GM12878 (cell line): Measurements from ENCODE around the gene TBC1D23. TPM values are rescaled to one million over a fixed set of nuclear protein-coding genes. Genes with fewer than 3 reads are reported as not detected.

ENCODE experiments used
- CEBPZ ChIP-seq: fragments of 150-350 bp; IDR thresholded peaks from 2 replicates; pipeline ENCODE4 v1.6.1; 2016; ENCODE audit warnings: low read depth, low read length
- EED ChIP-seq: sonication (generic); IDR thresholded peaks from 2 replicates; pipeline ENCODE4 v1.6.1; 2016; ENCODE audit warnings: antibody characterized with exemption, low read depth
- ETV6 ChIP-seq, 2 experiments: fragments of 450-650 bp in 1 of 2; IDR thresholded peaks in 1 of 2; conservative IDR thresholded peaks in 1 of 2; 2 replicates each; pipeline ENCODE4 v1.6.1; 2014; ENCODE audit warnings: antibody characterized with exemption in 1 of 2, borderline replicate concordance in 1 of 2, low read depth in 1 of 2, mild to moderate bottlenecking in 1 of 2, moderate library complexity in 1 of 2
- HCFC1 ChIP-seq: fragments of 150-350 bp; IDR thresholded peaks from 2 replicates; pipeline ENCODE4 v1.6.1; 2014; ENCODE audit warnings: low read length
- IRF5 ChIP-seq: fragments of 450-650 bp; IDR thresholded peaks from 2 replicates; pipeline ENCODE4 v1.6.1; 2017; ENCODE audit warnings: borderline replicate concordance
- MAX ChIP-seq: IDR thresholded peaks from 2 replicates; pipeline ENCODE4 v1.6.1; 2012; ENCODE audit warnings: low read depth, low read length, improper control_type of control experiment
- NFXL1 ChIP-seq: fragments of 450-650 bp; IDR thresholded peaks from 2 replicates; pipeline ENCODE4 v1.6.1; 2017; ENCODE audit warnings: antibody characterized with exemption, mild to moderate bottlenecking, borderline replicate concordance
- RAD21 ChIP-seq: IDR thresholded peaks from 2 replicates; pipeline ENCODE4 v1.6.1; 2011; ENCODE audit warnings: mild to moderate bottlenecking, low read depth, low read length, moderate library complexity; ENCODE audit not compliant: insufficient read depth
- RELA ChIP-seq: fragments of 450-650 bp; IDR thresholded peaks from 2 replicates; pipeline ENCODE4 v1.8.0; 2014; ENCODE audit warnings: borderline replicate concordance; ENCODE audit not compliant: partially characterized antibody
- RFX5 ChIP-seq: IDR thresholded peaks from 2 replicates; pipeline ENCODE4 v1.6.1; 2011; ENCODE audit warnings: low read depth, low read length, improper control_type of control experiment
- SIN3A ChIP-seq: IDR thresholded peaks from 2 replicates; pipeline ENCODE4 v1.6.1; 2012; ENCODE audit warnings: low read depth, low read length, improper control_type of control experiment
- SMAD1 ChIP-seq: fragments of 450-650 bp; IDR thresholded peaks from 2 replicates; pipeline ENCODE4 v1.6.1; 2018; ENCODE audit warnings: mild to moderate bottlenecking, low read depth; ENCODE audit not compliant: partially characterized antibody
- SMARCA5 ChIP-seq: fragments of 450-650 bp; IDR thresholded peaks from 2 replicates; pipeline ENCODE4 v1.6.1; 2017; ENCODE audit warnings: mild to moderate bottlenecking
- ZNF217 ChIP-seq: fragments of 450-650 bp; IDR thresholded peaks from 2 replicates; pipeline ENCODE4 v1.6.1; 2017; ENCODE audit warnings: antibody characterized with exemption, mild to moderate bottlenecking
- ZNF384 ChIP-seq: IDR thresholded peaks from 2 replicates; pipeline ENCODE4 v1.6.1; 2012; ENCODE audit warnings: low read depth, mild to moderate bottlenecking, low read length, improper control_type of control experiment, borderline replicate concordance
- polyA plus RNA-seq, 11 experiments: library from polyadenylated mRNA; depleted of rRNA in 4 of 11; unstranded in 6 of 11; stranded (reverse) in 5 of 11; fragments of >200 nt; fragmentation: Nextera tagmentation in 4 of 11; fragmentation: Illumina TruSeq in 1 of 11; extraction: Ambion mirVana in 4 of 11; extraction: Trizol in 1 of 11; gene quantifications; 1 replicate in 1 of 11; 2 replicates in 10 of 11; pipeline versions ENCODE4 v1.2.1 to v1.2.3, GENCODE V29; 2011 to 2016; ENCODE audit warnings: inconsistent platforms in 2 of 11, missing spikeins in 2 of 11, low read depth in 1 of 11
- total RNA-seq, 4 experiments: library from RNA; depleted of rRNA in 3 of 4; stranded (reverse); fragments of >200 nt in 3 of 4; fragmentation: Illumina TruSeq in 1 of 4; extraction: Trizol in 1 of 4; gene quantifications; 2 replicates each; pipeline versions ENCODE4 v1.2.1 to v1.2.3, GENCODE V29; 2013 to 2021
- TF ChIP-seq, protein P1 (sequence below): fragments of 450-650 bp; formaldehyde crosslinking; IDR thresholded peaks from 2 replicates; pipeline ENCODE4 v1.4.0; 2022; ENCODE audit warnings: mild to moderate bottlenecking, moderate library complexity
- TF ChIP-seq, protein P2 (sequence below): fragments of 450-650 bp; formaldehyde crosslinking; IDR thresholded peaks from 2 replicates; pipeline ENCODE4 v1.4.0; 2020; ENCODE audit warnings: mild to moderate bottlenecking, moderate library complexity

TBC1D23 gene
- total and polyA plus RNA-seq, 10 of the 15 experiments (the other 5 are each of a cell fraction or from before 2014, with no cell fraction given), result 8.2 to 23.2 (median 16.6) TPM

DNA sequence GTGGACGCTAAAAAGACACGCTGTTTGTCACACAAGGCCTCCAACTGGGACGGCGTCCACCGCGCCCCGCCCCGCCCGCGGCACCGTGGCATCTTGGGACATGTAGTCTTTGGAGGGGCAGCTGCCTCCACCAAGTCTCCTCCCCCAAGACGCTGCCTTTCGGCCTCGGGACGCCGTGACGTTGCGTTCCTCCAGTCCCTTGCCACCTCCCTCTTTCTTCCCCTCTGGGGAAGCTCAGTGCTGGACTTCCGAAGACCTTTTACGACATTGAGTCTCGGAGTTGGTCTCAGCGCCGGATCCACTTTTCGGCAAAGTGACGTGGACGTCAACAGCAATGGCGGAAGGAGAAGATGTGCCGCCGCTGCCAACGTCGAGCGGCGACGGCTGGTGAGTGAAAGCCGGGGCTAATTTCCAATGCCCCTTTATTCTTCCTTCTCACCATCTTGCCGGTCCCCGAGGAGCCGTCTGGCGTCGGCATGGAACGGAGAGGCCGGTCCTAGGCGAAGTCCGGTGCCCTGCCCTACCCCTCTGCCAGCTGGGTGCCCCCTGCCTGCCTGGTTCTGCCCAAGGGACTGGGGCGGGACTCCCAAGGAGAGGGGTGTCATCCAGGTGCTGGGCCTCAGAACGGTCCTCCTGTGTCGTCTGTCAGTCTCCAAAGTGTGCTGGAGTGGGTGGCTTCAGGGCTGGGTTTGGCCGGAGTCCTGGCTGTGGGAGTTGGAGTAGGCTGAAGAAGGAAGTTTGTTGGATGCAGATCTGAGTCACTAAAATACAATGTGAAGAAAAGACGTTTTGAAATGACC is at the start of gene TBC1D23 (continued):
- TF ChIP-seq CEBPZ (no peak), EED (0 out of 2 replicates have a peak, but pooled peaks have one; percentile 25), HCFC1 (peak; percentile 92), SMAD1 (peak; percentile 61), ZNF384 (no peak), MAX (peak; percentile 52), RFX5 (peak; percentile 38; the same call in 1 of the 2 replicates), IRF5 (no peak), SMARCA5 (0 out of 2 replicates have a peak, but pooled peaks have one; percentile 19), ETV6 (conservative IDR thresholded peaks at IDR 0.05 in 1 of 2, IDR thresholded peaks at IDR 0.05 in 1 of 2; ENCODE audit: borderline replicate concordance in 1 of 2, low read depth in 1 of 2) (no peak), RAD21 (no peak), NFXL1 (no peak), SIN3A (no peak), ZNF217 (no peak), RELA (peak; percentile 37)
- TF ChIP-seq, protein P1, sequence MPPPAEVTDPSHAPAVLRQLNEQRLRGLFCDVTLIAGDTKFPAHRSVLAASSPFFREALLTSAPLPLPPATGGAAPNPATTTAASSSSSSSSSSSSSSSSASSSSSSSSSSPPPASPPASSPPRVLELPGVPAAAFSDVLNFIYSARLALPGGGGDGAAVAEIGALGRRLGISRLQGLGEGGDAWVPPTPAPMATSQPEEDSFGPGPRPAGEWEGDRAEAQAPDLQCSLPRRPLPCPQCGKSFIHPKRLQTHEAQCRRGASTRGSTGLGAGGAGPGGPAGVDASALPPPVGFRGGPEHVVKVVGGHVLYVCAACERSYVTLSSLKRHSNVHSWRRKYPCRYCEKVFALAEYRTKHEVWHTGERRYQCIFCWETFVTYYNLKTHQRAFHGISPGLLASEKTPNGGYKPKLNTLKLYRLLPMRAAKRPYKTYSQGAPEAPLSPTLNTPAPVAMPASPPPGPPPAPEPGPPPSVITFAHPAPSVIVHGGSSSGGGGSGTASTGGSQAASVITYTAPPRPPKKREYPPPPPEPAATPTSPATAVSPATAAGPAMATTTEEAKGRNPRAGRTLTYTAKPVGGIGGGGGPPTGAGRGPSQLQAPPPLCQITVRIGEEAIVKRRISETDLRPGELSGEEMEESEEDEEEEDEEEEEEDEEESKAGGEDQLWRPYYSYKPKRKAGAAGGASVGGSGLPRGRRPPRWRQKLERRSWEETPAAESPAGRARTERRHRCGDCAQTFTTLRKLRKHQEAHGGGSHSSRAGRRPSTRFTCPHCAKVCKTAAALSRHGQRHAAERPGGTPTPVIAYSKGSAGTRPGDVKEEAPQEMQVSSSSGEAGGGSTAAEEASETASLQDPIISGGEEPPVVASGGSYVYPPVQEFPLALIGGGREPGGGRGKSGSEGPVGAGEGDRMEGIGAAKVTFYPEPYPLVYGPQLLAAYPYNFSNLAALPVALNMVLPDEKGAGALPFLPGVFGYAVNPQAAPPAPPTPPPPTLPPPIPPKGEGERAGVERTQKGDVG (CRISPR knock-in tag), result no peak
- TF ChIP-seq, protein P2, sequence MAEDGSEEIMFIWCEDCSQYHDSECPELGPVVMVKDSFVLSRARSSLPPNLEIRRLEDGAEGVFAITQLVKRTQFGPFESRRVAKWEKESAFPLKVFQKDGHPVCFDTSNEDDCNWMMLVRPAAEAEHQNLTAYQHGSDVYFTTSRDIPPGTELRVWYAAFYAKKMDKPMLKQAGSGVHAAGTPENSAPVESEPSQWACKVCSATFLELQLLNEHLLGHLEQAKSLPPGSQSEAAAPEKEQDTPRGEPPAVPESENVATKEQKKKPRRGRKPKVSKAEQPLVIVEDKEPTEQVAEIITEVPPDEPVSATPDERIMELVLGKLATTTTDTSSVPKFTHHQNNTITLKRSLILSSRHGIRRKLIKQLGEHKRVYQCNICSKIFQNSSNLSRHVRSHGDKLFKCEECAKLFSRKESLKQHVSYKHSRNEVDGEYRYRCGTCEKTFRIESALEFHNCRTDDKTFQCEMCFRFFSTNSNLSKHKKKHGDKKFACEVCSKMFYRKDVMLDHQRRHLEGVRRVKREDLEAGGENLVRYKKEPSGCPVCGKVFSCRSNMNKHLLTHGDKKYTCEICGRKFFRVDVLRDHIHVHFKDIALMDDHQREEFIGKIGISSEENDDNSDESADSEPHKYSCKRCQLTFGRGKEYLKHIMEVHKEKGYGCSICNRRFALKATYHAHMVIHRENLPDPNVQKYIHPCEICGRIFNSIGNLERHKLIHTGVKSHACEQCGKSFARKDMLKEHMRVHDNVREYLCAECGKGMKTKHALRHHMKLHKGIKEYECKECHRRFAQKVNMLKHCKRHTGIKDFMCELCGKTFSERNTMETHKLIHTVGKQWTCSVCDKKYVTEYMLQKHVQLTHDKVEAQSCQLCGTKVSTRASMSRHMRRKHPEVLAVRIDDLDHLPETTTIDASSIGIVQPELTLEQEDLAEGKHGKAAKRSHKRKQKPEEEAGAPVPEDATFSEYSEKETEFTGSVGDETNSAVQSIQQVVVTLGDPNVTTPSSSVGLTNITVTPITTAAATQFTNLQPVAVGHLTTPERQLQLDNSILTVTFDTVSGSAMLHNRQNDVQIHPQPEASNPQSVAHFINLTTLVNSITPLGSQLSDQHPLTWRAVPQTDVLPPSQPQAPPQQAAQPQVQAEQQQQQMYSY (CRISPR knock-in tag), result no peak
